Endothelial cell of umbilical vein (primary cell): ENCODE measurements around the gene MDFI. TPM values are rescaled to one million over a fixed set of nuclear protein-coding genes. Genes with fewer than 3 reads are reported as not detected.

Experiments used
- BruUV-seq: library from RNA; stranded (reverse); fragments of 400-500 nt; replicated peaks from 2 replicates; lab custom pipeline; 2021; lab: Mats Ljungman, UMichigan
- CTCF ChIA-PET: fragments of 300-600, 350-600 bp; sonication (Branson Sonifier 250); formaldehyde crosslinking; loops from one replicate; lab custom pipeline; 2021; ENCODE audit warnings: antibody characterized with exemption, inconsistent platforms; lab: Charles Lee
- POLR2A ChIA-PET: fragments of 300-600, 350-600 bp; sonication (Branson Sonifier 250); formaldehyde crosslinking; loops from one replicate; lab custom pipeline; 2021; ENCODE audit warnings: antibody characterized with exemption, inconsistent platforms; lab: Charles Lee
- DNase-seq: peaks from one replicate; pipeline ENCODE4 v3.0.0-alpha.2; 2011; ENCODE audit warnings: low read depth, low spot score
- FAIRE-seq: peaks from 2 replicates; lab custom pipeline; 2011; peaks lifted over from hg19 to GRCh38; lab: Jason Lieb, UNC
- H2AFZ ChIP-seq: 2 replicates; pipeline ENCODE4 v1.6.0; 2012; ENCODE audit warnings: low read depth, low read length, control low read depth, inconsistent platforms
- H3K27ac ChIP-seq: 2 replicates; pipeline ENCODE4 v1.5.1; 2011; ENCODE audit warnings: low read depth, mild to moderate bottlenecking, control low read depth, low read length, moderate library complexity; ENCODE audit not compliant: insufficient read depth
- H3K27me3 ChIP-seq, 2 experiments: 2 replicates each; pipeline versions ENCODE4 v1.6.0 to v1.6.1; 2011; ENCODE audit warnings: low read length in 2 of 2, mixed read lengths in 1 of 2; ENCODE audit not compliant: control insufficient read depth in 2 of 2, insufficient read depth in 2 of 2
- H3K36me3 ChIP-seq, 2 experiments: 2 replicates in 1 of 2; 3 replicates in 1 of 2; pipeline ENCODE4 v1.5.1; 2011; ENCODE audit warnings: low read length in 2 of 2, mild to moderate bottlenecking in 1 of 2, moderate library complexity in 1 of 2; ENCODE audit not compliant: control insufficient read depth in 2 of 2, insufficient read depth in 2 of 2; ENCODE audit errors: extremely low read depth in 1 of 2
- H3K4me1 ChIP-seq: 3 replicates; pipeline ENCODE4 v1.5.1; 2011; ENCODE audit warnings: mild to moderate bottlenecking, low read length; ENCODE audit not compliant: control insufficient read depth, insufficient read depth; ENCODE audit errors: extremely low read depth
- H3K4me2 ChIP-seq: 2 replicates; pipeline ENCODE4 v1.6.1; 2011; ENCODE audit warnings: low read length, control low read depth, mixed read lengths; ENCODE audit not compliant: insufficient read depth
- H3K4me3 ChIP-seq, 3 experiments: fragments of 200-600 bp in 1 of 3; sonication (generic), shearing (Covaris generic) in 1 of 3; replicated peaks in 1 of 3; 2 replicates each; pipeline ENCODE4 v1.5.1; 2011 to 2016; ENCODE audit warnings: control low read depth in 3 of 3, low read length in 3 of 3, mild to moderate bottlenecking in 2 of 3, inconsistent platforms in 1 of 3, low read depth in 1 of 3, moderate library complexity in 1 of 3; ENCODE audit not compliant: insufficient read depth in 1 of 3
- H3K79me2 ChIP-seq: 2 replicates; pipeline ENCODE4 v1.6.0; 2012; ENCODE audit warnings: low read length, inconsistent platforms; ENCODE audit not compliant: control insufficient read depth, insufficient read depth
- H3K9ac ChIP-seq: replicated peaks from 2 replicates; pipeline ENCODE3; 2011; ENCODE audit warnings: low read length, control low read depth; ENCODE audit not compliant: insufficient read depth; ENCODE audit errors: extremely low read depth
- H3K9me1 ChIP-seq: replicated peaks from 3 replicates; pipeline ENCODE4 v1.6.0; 2011; ENCODE audit warnings: mild to moderate bottlenecking, low read length; ENCODE audit not compliant: control insufficient read depth, insufficient read depth; ENCODE audit errors: extremely low read depth
- H3K9me3 ChIP-seq: replicated peaks from 2 replicates; pipeline ENCODE4 v1.5.1; 2012; ENCODE audit warnings: low read length, inconsistent platforms; ENCODE audit not compliant: control insufficient read depth, insufficient read depth
- H4K20me1 ChIP-seq: replicated peaks from 2 replicates; pipeline ENCODE3; 2011; ENCODE audit warnings: mild to moderate bottlenecking, low read length; ENCODE audit not compliant: control insufficient read depth, insufficient read depth; ENCODE audit errors: extremely low read depth
- EZH2 ChIP-seq: IDR thresholded peaks from 2 replicates; pipeline ENCODE4 v1.6.1; 2012; ENCODE audit warnings: borderline replicate concordance, low read depth, mild to moderate bottlenecking, moderate library complexity, low read length, inconsistent platforms; ENCODE audit not compliant: severe bottlenecking
- FOS ChIP-seq: IDR thresholded peaks from 2 replicates; pipeline ENCODE4 v1.6.1; 2011; ENCODE audit warnings: mild to moderate bottlenecking, low read length, moderate library complexity, borderline replicate concordance; ENCODE audit not compliant: insufficient read depth
- GATA2 ChIP-seq: IDR thresholded peaks from 2 replicates; pipeline ENCODE4 v1.7.0; 2011; ENCODE audit warnings: low read depth, mild to moderate bottlenecking, moderate library complexity, mixed read lengths, low read length; ENCODE audit not compliant: insufficient read length, insufficient read depth
- JUN ChIP-seq: IDR thresholded peaks from 2 replicates; pipeline ENCODE4 v1.6.1; 2011; ENCODE audit warnings: borderline replicate concordance, low read depth; ENCODE audit not compliant: insufficient read length, insufficient read depth
- MYC ChIP-seq: IDR thresholded peaks from one replicate; pipeline ENCODE4 v1.6.1; 2011; ENCODE audit warnings: mild to moderate bottlenecking, low read depth, low read length
- POLR2A ChIP-seq: IDR thresholded peaks from 2 replicates; pipeline ENCODE4 v1.6.1; 2012; ENCODE audit warnings: low read depth, mild to moderate bottlenecking, control low read depth, low read length
- POLR2AphosphoS5 ChIP-seq: IDR thresholded peaks from 2 replicates; pipeline ENCODE4 v1.6.1; 2012; ENCODE audit warnings: low read depth, mild to moderate bottlenecking, control low read depth, low read length, moderate library complexity; ENCODE audit not compliant: insufficient read depth
- dilution Hi-C: fragments of 300-500 bp; cut with MboI; formaldehyde crosslinking; loops from one replicate; pipeline ENCODE4 v1.15.0; 2019; ENCODE audit warnings: low sequenced_read_pairs; ENCODE audit not compliant: extremely low pct_ligation_motif_present
- intact Hi-C: fragments of 100-400 bp; cut with micrococcal nuclease; formaldehyde crosslinking; loops from one replicate; pipeline ENCODE4 v1.10.0; 2022
- polyA plus RNA-seq, 4 experiments: library from polyadenylated mRNA; depleted of rRNA in 3 of 4; stranded (reverse) in 3 of 4; unstranded in 1 of 4; fragments of >200 nt; gene quantifications; 2 replicates each; pipeline versions ENCODE4 v1.2.1 to v1.2.3, GENCODE V29; 2011 to 2012; ENCODE audit warnings: missing spikeins in 1 of 4
- total RNA-seq: library from RNA; stranded (reverse); gene quantifications from 2 replicates; pipeline ENCODE4 v1.2.3, GENCODE V29; 2021
- TF ChIP-seq, protein P1 (sequence below): IDR thresholded peaks from 2 replicates; pipeline ENCODE4 v1.6.1; 2011; ENCODE audit not compliant: insufficient read depth, insufficient read length
- TF ChIP-seq, protein P2 (sequence below), 2 donors: IDR thresholded peaks; 1 replicate in 1 of 2; 2 replicates in 1 of 2; pipeline ENCODE4 v1.5.1; 2011; ENCODE audit warnings: low read length in 2 of 2, mild to moderate bottlenecking in 2 of 2, moderate library complexity in 2 of 2, control low read depth in 1 of 2, inconsistent platforms in 1 of 2, low read depth in 1 of 2; ENCODE audit not compliant: insufficient read depth in 1 of 2; ENCODE audit errors: extremely low read depth in 1 of 2

The MDFI gene
- total and polyA plus RNA-seq, 2 donors (not counting 3 experiments of a cell fraction or from before 2014, with no cell fraction given): 32.4 to 74.1 TPM

- H3K27me3 ChIP-seq: peaks cover 0 to 3% of the 10 kb centered on the region in 2 experiments
- CTCF ChIA-PET: interaction anchor here (1.4 to 5.0 kb wide), 2 partner anchors 75 to 88 kb away, joined by 6 to 226 read pairs; no protein-coding TSS in a partner anchor
- H3K36me3 ChIP-seq: no peaks in the 10 kb centered on the region
- no peak overlapping the region for H3K4me2 ChIP-seq
- no peak overlapping the region for H3K27ac ChIP-seq
- H3K9me1 ChIP-seq: no peaks in the 10 kb centered on the region
- no peak overlapping the region for H2AFZ ChIP-seq
- no peak overlapping the region for H3K9ac ChIP-seq
- BruUV-seq: no TSS peak
- TF ChIP-seq EZH2 (no peak), JUN (no peak), MYC (no peak), GATA2 (no peak), FOS (no peak), POLR2A (no peak), POLR2AphosphoS5 (no peak)
- TF ChIP-seq, protein P1, sequence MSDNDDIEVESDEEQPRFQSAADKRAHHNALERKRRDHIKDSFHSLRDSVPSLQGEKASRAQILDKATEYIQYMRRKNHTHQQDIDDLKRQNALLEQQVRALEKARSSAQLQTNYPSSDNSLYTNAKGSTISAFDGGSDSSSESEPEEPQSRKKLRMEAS: no peak
- TF ChIP-seq, protein P2, sequence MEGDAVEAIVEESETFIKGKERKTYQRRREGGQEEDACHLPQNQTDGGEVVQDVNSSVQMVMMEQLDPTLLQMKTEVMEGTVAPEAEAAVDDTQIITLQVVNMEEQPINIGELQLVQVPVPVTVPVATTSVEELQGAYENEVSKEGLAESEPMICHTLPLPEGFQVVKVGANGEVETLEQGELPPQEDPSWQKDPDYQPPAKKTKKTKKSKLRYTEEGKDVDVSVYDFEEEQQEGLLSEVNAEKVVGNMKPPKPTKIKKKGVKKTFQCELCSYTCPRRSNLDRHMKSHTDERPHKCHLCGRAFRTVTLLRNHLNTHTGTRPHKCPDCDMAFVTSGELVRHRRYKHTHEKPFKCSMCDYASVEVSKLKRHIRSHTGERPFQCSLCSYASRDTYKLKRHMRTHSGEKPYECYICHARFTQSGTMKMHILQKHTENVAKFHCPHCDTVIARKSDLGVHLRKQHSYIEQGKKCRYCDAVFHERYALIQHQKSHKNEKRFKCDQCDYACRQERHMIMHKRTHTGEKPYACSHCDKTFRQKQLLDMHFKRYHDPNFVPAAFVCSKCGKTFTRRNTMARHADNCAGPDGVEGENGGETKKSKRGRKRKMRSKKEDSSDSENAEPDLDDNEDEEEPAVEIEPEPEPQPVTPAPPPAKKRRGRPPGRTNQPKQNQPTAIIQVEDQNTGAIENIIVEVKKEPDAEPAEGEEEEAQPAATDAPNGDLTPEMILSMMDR (IDR thresholded peaks at IDR 0.05; ENCODE audit: extremely low read depth in 1 of 2, insufficient read depth in 1 of 2, low read depth in 1 of 2, low read length in 2 of 2): no peak
- peaks cover 8% of the 10 kb centered on the region for H3K4me1 ChIP-seq
- DNase-seq: no peak
- H3K4me3 ChIP-seq: no peak overlapping the region
- no peaks in the 10 kb centered on the region for H3K79me2 ChIP-seq
- dilution Hi-C loops (no loop called here), intact Hi-C loops (no loop called here)
- POLR2A ChIA-PET: no interaction called here
- no peak for FAIRE-seq
- H3K9me3 ChIP-seq: no peaks in the 10 kb centered on the region
- no peaks in the 10 kb centered on the region for H4K20me1 ChIP-seq
These were observed 41.4 kb downstream of the MDFI start for GRCh38 chr6:41679696-41680095.
